Measurements from ENCODE around the gene PDE1A.

The PDE1A gene

GRCh38 chr2:182229297-182229696, 197.5 kb downstream of the PDE1A start:
- H3K9me3 ChIP-seq (ENCODE audit: control insufficient read depth, low read length): no peaks in the 10 kb centered on the region
- H3K36me3 ChIP-seq (ENCODE audit: control insufficient read depth, insufficient read depth, low read length): no peaks in the 10 kb centered on the region
- H2AFZ ChIP-seq: no peak overlapping the region
- H3K4me3 ChIP-seq (ENCODE audit: low read depth, low read length): no peak overlapping the region
- TF ChIP-seq CTCF (IDR thresholded peaks at IDR 0.05): no peak
- H3K27me3 ChIP-seq (ENCODE audit: control insufficient read depth, insufficient read depth, low read length): no peaks in the 10 kb centered on the region
- no peaks in the 10 kb centered on the region for H3K79me2 ChIP-seq
- H3K4me2 ChIP-seq (ENCODE audit: low read length): no peak overlapping the region
- H3K4me1 ChIP-seq: no peaks in the 10 kb centered on the region
- no peak overlapping the region for H3K9ac ChIP-seq
- no peak overlapping the region for H3K27ac ChIP-seq

- Histone ChIP-seq H3K27me3 (ENCODE audit: control insufficient read depth, insufficient read depth, low read length) (no peaks in the 10 kb centered on the region), H3K36me3 (ENCODE audit: control insufficient read depth, insufficient read depth, low read length) (no peaks in the 10 kb centered on the region), H3K79me2 (no peaks in the 10 kb centered on the region), H3K4me1 (no peaks in the 10 kb centered on the region), H3K27ac (no peak overlapping the region), H3K9me3 (ENCODE audit: control insufficient read depth, low read length) (no peaks in the 10 kb centered on the region), H3K9ac (no peak overlapping the region), H2AFZ (no peak overlapping the region), H3K4me2 (ENCODE audit: low read length) (no peak overlapping the region), H3K4me3 (ENCODE audit: low read depth, low read length) (no peak overlapping the region)
- TF ChIP-seq CTCF (IDR thresholded peaks at IDR 0.05): no peak
Observed at GRCh38 chr2:182228741-182229140, 198.1 kb downstream of the PDE1A start.

- Histone ChIP-seq H3K36me3 (ENCODE audit: control insufficient read depth, insufficient read depth, low read length) (no peaks in the 10 kb centered on the region), H2AFZ (no peak overlapping the region), H3K27me3 (ENCODE audit: control insufficient read depth, insufficient read depth, low read length) (no peaks in the 10 kb centered on the region), H3K9me3 (ENCODE audit: control insufficient read depth, low read length) (no peaks in the 10 kb centered on the region), H3K4me3 (ENCODE audit: low read depth, low read length) (no peak overlapping the region), H3K27ac (no peak overlapping the region), H3K79me2 (no peaks in the 10 kb centered on the region), H3K4me1 (no peaks in the 10 kb centered on the region), H3K9ac (no peak overlapping the region), H3K4me2 (ENCODE audit: low read length) (no peak overlapping the region)
- TF ChIP-seq CTCF (IDR thresholded peaks at IDR 0.05): no peak
Observed at GRCh38 chr2:182228073-182228473, 198.8 kb downstream of the PDE1A start.

GRCh38 chr2:182226807-182227206, 200.0 kb downstream of the PDE1A start:
- Histone ChIP-seq H3K4me1 (no peaks in the 10 kb centered on the region), H3K9me3 (ENCODE audit: control insufficient read depth, low read length) (no peaks in the 10 kb centered on the region), H2AFZ (no peak overlapping the region), H3K79me2 (no peaks in the 10 kb centered on the region), H3K4me3 (ENCODE audit: low read depth, low read length) (no peak overlapping the region), H3K9ac (no peak overlapping the region), H3K27ac (no peak overlapping the region), H3K4me2 (ENCODE audit: low read length) (no peak overlapping the region), H3K27me3 (ENCODE audit: control insufficient read depth, insufficient read depth, low read length) (no peaks in the 10 kb centered on the region), H3K36me3 (ENCODE audit: control insufficient read depth, insufficient read depth, low read length) (no peaks in the 10 kb centered on the region)
- TF ChIP-seq CTCF (IDR thresholded peaks at IDR 0.05): no peak

GRCh38 chr2:182224669-182225068, 202.2 kb downstream of the PDE1A start:
- Histone ChIP-seq H3K9me3 (ENCODE audit: control insufficient read depth, low read length) (no peaks in the 10 kb centered on the region), H3K79me2 (no peaks in the 10 kb centered on the region)
- no peak for TF ChIP-seq CTCF (IDR thresholded peaks at IDR 0.05)

More at GRCh38 chr2:182224669-182225068, 202.2 kb downstream of the PDE1A start:
- no peak overlapping the region for H3K4me3 ChIP-seq (ENCODE audit: low read depth, low read length)
- no peaks in the 10 kb centered on the region for H3K4me1 ChIP-seq
- H3K4me2 ChIP-seq (ENCODE audit: low read length): no peak overlapping the region
- no peaks in the 10 kb centered on the region for H3K27me3 ChIP-seq (ENCODE audit: control insufficient read depth, insufficient read depth, low read length)
- no peak overlapping the region for H3K9ac ChIP-seq
- no peak overlapping the region for H3K27ac ChIP-seq
- H2AFZ ChIP-seq: no peak overlapping the region
- no peaks in the 10 kb centered on the region for H3K36me3 ChIP-seq (ENCODE audit: control insufficient read depth, insufficient read depth, low read length)

Measured in parathyroid adenoma (tissue), 2 donors.